DOHH2 (cell line): ENCODE results near the gene RTN3.

ENCODE experiments used
- CTCF ChIP-seq: fragments of 200-600 bp; sonication (generic); IDR thresholded peaks from one replicate; pipeline ENCODE4 v1.5.1; 2014; ENCODE audit warnings: antibody characterized with exemption, mild to moderate bottlenecking, low read depth, low read length; ENCODE audit not compliant: poor library complexity, severe bottlenecking
- EZH2phosphoT487 ChIP-seq: fragments of 200-600 bp; sonication (generic); IDR thresholded peaks from 2 replicates; pipeline ENCODE4 v1.6.1; 2017; ENCODE audit warnings: borderline replicate concordance, mild to moderate bottlenecking, antibody characterized with exemption, low read length, moderate library complexity, mixed read lengths

- TF ChIP-seq CTCF (no peak), EZH2phosphoT487 (no peak)
These were observed 75.8 kb downstream of the RTN3 start for GRCh38 chr11:63756919-63757761.
